OCI-LY7 (cell line): Measurements from ENCODE around the gene HOXB3.

Experiments
- EZH2phosphoT487 ChIP-seq: fragments of 200-600 bp; sonication (generic); IDR thresholded peaks from 2 replicates; pipeline ENCODE4 v1.6.1; 2018; ENCODE audit warnings: low read depth, borderline replicate concordance, mild to moderate bottlenecking, mixed run types, antibody characterized with exemption, low read length, moderate library complexity, mixed read lengths
- TF ChIP-seq, protein P1 (sequence below): fragments of 200-600 bp; sonication (generic); conservative IDR thresholded peaks from 2 replicates; pipeline ENCODE4 v1.5.1; 2014; ENCODE audit warnings: mild to moderate bottlenecking, antibody characterized with exemption, low read length, moderate library complexity, mixed read lengths

- TF ChIP-seq, protein P1, sequence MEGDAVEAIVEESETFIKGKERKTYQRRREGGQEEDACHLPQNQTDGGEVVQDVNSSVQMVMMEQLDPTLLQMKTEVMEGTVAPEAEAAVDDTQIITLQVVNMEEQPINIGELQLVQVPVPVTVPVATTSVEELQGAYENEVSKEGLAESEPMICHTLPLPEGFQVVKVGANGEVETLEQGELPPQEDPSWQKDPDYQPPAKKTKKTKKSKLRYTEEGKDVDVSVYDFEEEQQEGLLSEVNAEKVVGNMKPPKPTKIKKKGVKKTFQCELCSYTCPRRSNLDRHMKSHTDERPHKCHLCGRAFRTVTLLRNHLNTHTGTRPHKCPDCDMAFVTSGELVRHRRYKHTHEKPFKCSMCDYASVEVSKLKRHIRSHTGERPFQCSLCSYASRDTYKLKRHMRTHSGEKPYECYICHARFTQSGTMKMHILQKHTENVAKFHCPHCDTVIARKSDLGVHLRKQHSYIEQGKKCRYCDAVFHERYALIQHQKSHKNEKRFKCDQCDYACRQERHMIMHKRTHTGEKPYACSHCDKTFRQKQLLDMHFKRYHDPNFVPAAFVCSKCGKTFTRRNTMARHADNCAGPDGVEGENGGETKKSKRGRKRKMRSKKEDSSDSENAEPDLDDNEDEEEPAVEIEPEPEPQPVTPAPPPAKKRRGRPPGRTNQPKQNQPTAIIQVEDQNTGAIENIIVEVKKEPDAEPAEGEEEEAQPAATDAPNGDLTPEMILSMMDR, result no peak
- TF ChIP-seq EZH2phosphoT487, result no peak
These were observed 79.1 kb downstream of the HOXB3 start for GRCh38 chr17:48510761-48511604.
